Measurements from ENCODE around the gene CTH. TPM values are rescaled to one million over a fixed set of nuclear protein-coding genes. Genes with fewer than 3 reads are reported as not detected.

The CTH gene
- polyA plus RNA-seq, 2 of the 4 experiments (the other 2 are of a cell fraction): 3.7 to 6.8 TPM

- Histone ChIP-seq H3K9me3 (no peaks in the 10 kb centered on the region), H3K27ac (no peak overlapping the region), H3K4me2 (no peak overlapping the region), H3K4me1 (no peaks in the 10 kb centered on the region), H3K4me3 (no peak overlapping the region)
- ChIA-PET CTCF (no interaction called here), POLR2A (interaction anchor here (1.0 kb wide), 1 partner anchor 48 kb away, joined by 3 read pairs; the partner anchor contains the start of gene ANKRD13C)
- 58% methylated on average over 1 of the region's 1 CpG for WGBS (ENCODE audit: missing lambda C conversion rate)
- DNase-seq (ENCODE audit: low read depth in 1 of 2, low spot score in 1 of 2) (no peak), ATAC-seq (no peak), FAIRE-seq (no peak)
- TF ChIP-seq GATA3 (IDR thresholded peaks at IDR 0.05; ENCODE audit: borderline replicate concordance) (no peak), BHLHE40 (IDR thresholded peaks at IDR 0.05; ENCODE audit: low read depth, low read length) (no peak), HDAC2 (IDR thresholded peaks at IDR 0.05) (no peak), RFX5 (IDR thresholded peaks at IDR 0.05) (no peak), FOXS1 (CRISPR knock-in tag; IDR thresholded peaks at IDR 0.05) (no peak), ZSCAN20 (CRISPR knock-in tag; IDR thresholded peaks at IDR 0.05) (no peak), TFCP2L1 (CRISPR knock-in tag; IDR thresholded peaks at IDR 0.05) (no peak), EP300 (IDR thresholded peaks at IDR 0.05) (no peak), KDM1A (IDR thresholded peaks at IDR 0.05; ENCODE audit: low read depth) (no peak), USF2 (IDR thresholded peaks at IDR 0.05) (no peak), FOSL2 (IDR thresholded peaks at IDR 0.05) (no peak), FOSL2 (CRISPR knock-in tag; IDR thresholded peaks at IDR 0.05) (no peak), RNF2 (IDR thresholded peaks at IDR 0.05; ENCODE audit: borderline replicate concordance, low read depth) (no peak)
- TF ChIP-seq, protein P1, sequence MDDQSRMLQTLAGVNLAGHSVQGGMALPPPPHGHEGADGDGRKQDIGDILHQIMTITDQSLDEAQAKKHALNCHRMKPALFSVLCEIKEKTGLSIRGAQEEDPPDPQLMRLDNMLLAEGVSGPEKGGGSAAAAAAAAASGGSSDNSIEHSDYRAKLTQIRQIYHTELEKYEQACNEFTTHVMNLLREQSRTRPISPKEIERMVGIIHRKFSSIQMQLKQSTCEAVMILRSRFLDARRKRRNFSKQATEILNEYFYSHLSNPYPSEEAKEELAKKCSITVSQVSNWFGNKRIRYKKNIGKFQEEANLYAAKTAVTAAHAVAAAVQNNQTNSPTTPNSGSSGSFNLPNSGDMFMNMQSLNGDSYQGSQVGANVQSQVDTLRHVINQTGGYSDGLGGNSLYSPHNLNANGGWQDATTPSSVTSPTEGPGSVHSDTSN (IDR thresholded peaks at IDR 0.05): no peak
- TF ChIP-seq, protein P2, sequence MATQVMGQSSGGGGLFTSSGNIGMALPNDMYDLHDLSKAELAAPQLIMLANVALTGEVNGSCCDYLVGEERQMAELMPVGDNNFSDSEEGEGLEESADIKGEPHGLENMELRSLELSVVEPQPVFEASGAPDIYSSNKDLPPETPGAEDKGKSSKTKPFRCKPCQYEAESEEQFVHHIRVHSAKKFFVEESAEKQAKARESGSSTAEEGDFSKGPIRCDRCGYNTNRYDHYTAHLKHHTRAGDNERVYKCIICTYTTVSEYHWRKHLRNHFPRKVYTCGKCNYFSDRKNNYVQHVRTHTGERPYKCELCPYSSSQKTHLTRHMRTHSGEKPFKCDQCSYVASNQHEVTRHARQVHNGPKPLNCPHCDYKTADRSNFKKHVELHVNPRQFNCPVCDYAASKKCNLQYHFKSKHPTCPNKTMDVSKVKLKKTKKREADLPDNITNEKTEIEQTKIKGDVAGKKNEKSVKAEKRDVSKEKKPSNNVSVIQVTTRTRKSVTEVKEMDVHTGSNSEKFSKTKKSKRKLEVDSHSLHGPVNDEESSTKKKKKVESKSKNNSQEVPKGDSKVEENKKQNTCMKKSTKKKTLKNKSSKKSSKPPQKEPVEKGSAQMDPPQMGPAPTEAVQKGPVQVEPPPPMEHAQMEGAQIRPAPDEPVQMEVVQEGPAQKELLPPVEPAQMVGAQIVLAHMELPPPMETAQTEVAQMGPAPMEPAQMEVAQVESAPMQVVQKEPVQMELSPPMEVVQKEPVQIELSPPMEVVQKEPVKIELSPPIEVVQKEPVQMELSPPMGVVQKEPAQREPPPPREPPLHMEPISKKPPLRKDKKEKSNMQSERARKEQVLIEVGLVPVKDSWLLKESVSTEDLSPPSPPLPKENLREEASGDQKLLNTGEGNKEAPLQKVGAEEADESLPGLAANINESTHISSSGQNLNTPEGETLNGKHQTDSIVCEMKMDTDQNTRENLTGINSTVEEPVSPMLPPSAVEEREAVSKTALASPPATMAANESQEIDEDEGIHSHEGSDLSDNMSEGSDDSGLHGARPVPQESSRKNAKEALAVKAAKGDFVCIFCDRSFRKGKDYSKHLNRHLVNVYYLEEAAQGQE (IDR thresholded peaks at IDR 0.05): no peak
These were observed 9.1 kb upstream of the CTH start for GRCh38 chr1:70401974-70402373.

GRCh38 chr1:70403759-70404158, 7.3 kb upstream of the CTH start:
- POLR2A ChIA-PET: no interaction called here
- DNase-seq (ENCODE audit: low read depth in 1 of 2, low spot score in 1 of 2): no peak
- no peak overlapping the region for H3K27ac ChIP-seq
- WGBS (ENCODE audit: missing lambda C conversion rate): 51% methylated on average over 2 of the region's 2 CpGs
- FAIRE-seq: no peak
- H3K4me2 ChIP-seq: no peak overlapping the region
- TF ChIP-seq MYC (IDR thresholded peaks at IDR 0.05; ENCODE audit: borderline replicate concordance, low read length) (no peak), PHF8 (IDR thresholded peaks at IDR 0.05; ENCODE audit: borderline replicate concordance, low read depth) (no peak), FOSB (CRISPR knock-in tag; IDR thresholded peaks at IDR 0.05) (no peak)
- TF ChIP-seq, protein P2 (IDR thresholded peaks at IDR 0.05): no peak
- no peak for ATAC-seq
- H3K4me1 ChIP-seq: no peaks in the 10 kb centered on the region
- H3K4me3 ChIP-seq: no peak overlapping the region
- CTCF ChIA-PET: no interaction called here
- H3K9me3 ChIP-seq: no peaks in the 10 kb centered on the region
